H54 (cell line): ENCODE measurements around the gene ALG10.
"Not testable (repeated sequence)": the region's sequence is repeated elsewhere in the genome, so short reads cannot be mapped to it uniquely, and the experiment has no call there.

Source experiments
- DNase-seq: peaks from one replicate; pipeline ENCODE4 v3.0.0; 2011; ENCODE audit warnings: low spot score, mixed read lengths; ENCODE audit not compliant: insufficient read length
- FAIRE-seq: peaks from 3 replicates; lab custom pipeline; 2011; peaks lifted over from hg19 to GRCh38; lab: Jason Lieb, UNC
- POLR2A ChIP-seq: IDR thresholded peaks from 2 replicates; pipeline ENCODE4 v1.6.1; 2011; ENCODE audit warnings: low read depth, mild to moderate bottlenecking, low read length

Gene ALG10

GRCh38 chr12:34046570-34046969 is 24.3 kb downstream of the ALG10 start:
- TF ChIP-seq POLR2A, result no peak
- FAIRE-seq (no peak), DNase-seq (no peak)

- not testable (repeated sequence) for DNase-seq, FAIRE-seq
Measured at GRCh38 chr12:34047855-34048254, 25.6 kb downstream of the ALG10 start.

GRCh38 chr12:34048714-34049113 is 26.4 kb downstream of the ALG10 start:
- FAIRE-seq (no peak), DNase-seq (no peak)
- TF ChIP-seq POLR2A, result no peak

GRCh38 chr12:34051486-34051885 is 29.2 kb downstream of the ALG10 start:
- no peak for TF ChIP-seq POLR2A
- DNase-seq (no peak), FAIRE-seq (no peak)

GRCh38 chr12:34054938-34055337 is 32.6 kb downstream of the ALG10 start:
- TF ChIP-seq POLR2A, result no peak
- FAIRE-seq, result no peak
- no peak for DNase-seq
